ENCODE measurements around the gene TMEM91.

Gene TMEM91

GRCh38 chr19:41424335-41425173 lies 48.2 kb downstream of the TMEM91 start:
- Mint-ChIP-seq H3K27ac (no peak overlapping the region), H3K4me3 (no peak overlapping the region), H3K4me1 (peaks cover 20% of the 10 kb centered on the region), H3K9me3 (no peaks in the 10 kb centered on the region), H3K27me3 (no peaks in the 10 kb centered on the region), H3K36me3 (peaks cover 59% of the 10 kb centered on the region)
- no peak for ATAC-seq

GRCh38 chr19:41425174-41426115 lies 49.1 kb downstream of the TMEM91 start:
- H3K4me1 Mint-ChIP-seq, result peaks cover 20% of the 10 kb centered on the region
- H3K27me3 Mint-ChIP-seq, result no peaks in the 10 kb centered on the region
- H3K9me3 Mint-ChIP-seq, result no peaks in the 10 kb centered on the region
- H3K27ac Mint-ChIP-seq, result no peak overlapping the region
- H3K4me3 Mint-ChIP-seq, result no peak overlapping the region
- ATAC-seq, result no peak
- H3K36me3 Mint-ChIP-seq, result peaks cover 51% of the 10 kb centered on the region

- Mint-ChIP-seq H3K4me3 (no peak overlapping the region), H3K4me1 (peaks cover 20% of the 10 kb centered on the region), H3K27me3 (no peaks in the 10 kb centered on the region), H3K36me3 (peaks cover 44% of the 10 kb centered on the region), H3K27ac (peak overlapping the region; percentile 76), H3K9me3 (no peaks in the 10 kb centered on the region)
- ATAC-seq, result no peak
Measured at GRCh38 chr19:41426116-41426841, 49.9 kb downstream of the TMEM91 start.

DNA sequence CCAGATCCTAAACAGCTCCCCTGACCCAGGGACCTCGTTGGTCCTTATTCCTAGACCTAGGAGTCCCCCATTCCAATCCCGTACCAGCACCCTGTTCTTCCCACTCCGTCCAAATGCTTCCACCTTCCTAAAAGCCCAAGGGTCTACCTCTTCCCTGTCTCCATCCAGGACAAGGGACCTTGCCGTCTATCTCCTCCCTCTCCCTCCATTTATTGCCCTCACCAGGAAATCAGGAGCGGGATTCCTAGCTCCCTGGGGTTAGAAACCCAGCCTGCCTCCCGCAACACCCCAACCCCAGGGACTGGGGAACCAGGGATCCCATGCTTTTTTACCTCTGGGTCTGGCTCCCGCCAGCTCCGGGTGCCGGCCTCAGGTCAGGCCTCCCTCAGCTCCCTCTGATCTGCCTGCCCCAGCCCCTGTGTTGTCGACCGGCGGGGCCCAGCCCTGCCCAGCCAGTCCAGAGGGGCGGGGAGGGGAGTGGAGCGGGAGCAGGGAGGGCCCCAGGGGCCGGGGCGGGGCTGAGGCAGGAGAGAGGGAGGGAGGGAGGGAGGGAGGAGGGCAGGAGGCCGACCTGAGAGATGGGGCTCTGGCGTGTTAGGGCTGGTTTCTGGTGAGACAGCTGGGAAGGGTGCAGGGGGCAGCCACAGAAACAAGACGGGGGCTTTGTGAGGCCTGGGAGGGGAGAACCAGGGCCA lies 50.8 kb downstream of the TMEM91 start, which contains the start of gene B3GNT8:
Gene B3GNT8 (minus strand): TSS at position 423 of the 695 bp plus-strand sequence. CDS start 596 bp downstream, outside the sequence.
- H3K27me3 Mint-ChIP-seq, result no peaks in the 10 kb centered on the region
- peak; percentile 68 for ATAC-seq
- H3K9me3 Mint-ChIP-seq, result no peaks in the 10 kb centered on the region
- peak within 1 kb of the TSS; percentile 76 for H3K27ac Mint-ChIP-seq
- H3K4me1 Mint-ChIP-seq, result peaks cover 20% of the 10 kb centered on the region
- peaks cover 42% of the 10 kb centered on the region for H3K36me3 Mint-ChIP-seq
- peak within 1 kb of the TSS; percentile 8 for H3K4me3 Mint-ChIP-seq

DNA sequence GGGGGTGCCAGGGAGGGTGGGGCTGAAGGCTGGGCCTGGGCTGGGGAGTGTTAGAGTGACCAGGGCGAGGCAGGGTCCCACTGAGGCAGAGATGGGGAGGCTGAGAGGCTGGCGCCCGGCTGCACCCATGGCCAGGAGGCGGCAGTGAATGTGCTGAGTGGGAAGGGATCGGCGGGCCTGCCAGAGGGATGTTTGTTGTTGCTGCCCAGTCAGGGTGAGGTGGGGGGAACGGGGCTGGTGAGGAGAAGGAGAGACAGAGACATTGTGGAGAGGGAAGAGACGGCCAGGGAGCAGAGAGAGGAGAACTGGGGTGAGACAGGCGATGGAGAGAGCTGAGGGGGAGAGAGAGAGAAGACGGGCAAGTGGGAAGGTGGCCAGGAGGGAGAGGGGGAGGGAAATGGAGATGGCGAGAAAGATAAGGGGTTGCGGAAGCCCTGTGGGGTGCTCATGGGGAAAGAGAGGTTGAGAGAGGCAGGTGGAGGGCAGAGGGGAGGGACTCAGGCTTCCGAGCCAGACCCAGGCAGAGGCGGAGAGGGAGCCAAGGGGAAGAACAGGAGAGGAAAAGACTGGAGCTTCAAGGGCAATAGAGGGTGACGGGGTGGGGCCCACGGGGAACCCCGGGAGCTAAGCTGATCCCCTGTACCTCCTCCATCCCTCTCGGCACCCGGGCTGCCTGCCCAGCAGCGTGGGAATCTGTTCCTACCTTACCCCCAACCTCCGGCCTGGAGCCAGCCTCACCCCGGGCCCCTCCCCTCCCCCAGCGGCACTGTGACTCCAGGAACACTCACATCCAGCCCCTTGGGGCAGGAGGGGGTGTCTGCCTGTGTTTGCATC lies 51.5 kb downstream of the TMEM91 start:
- peak; percentile 13 for ATAC-seq

GRCh38 chr19:41428481-41428859 lies 52.1 kb downstream of the TMEM91 start:
- ATAC-seq, result peak; percentile 6
- Mint-ChIP-seq H3K36me3 (peaks cover 38% of the 10 kb centered on the region), H3K27ac (peak overlapping the region; percentile 76), H3K9me3 (no peaks in the 10 kb centered on the region), H3K27me3 (no peaks in the 10 kb centered on the region), H3K4me1 (peaks cover 20% of the 10 kb centered on the region), H3K4me3 (no peak overlapping the region)

More for the DNA sequence above, 51.5 kb downstream of the TMEM91 start:
- Mint-ChIP-seq H3K27ac (peak overlapping the region; percentile 76), H3K36me3 (peaks cover 40% of the 10 kb centered on the region), H3K9me3 (no peaks in the 10 kb centered on the region), H3K4me1 (peaks cover 20% of the 10 kb centered on the region), H3K27me3 (no peaks in the 10 kb centered on the region), H3K4me3 (peak overlapping the region; percentile 8)

- ATAC-seq, result no peak
- Mint-ChIP-seq H3K27ac (no peak overlapping the region), H3K9me3 (no peaks in the 10 kb centered on the region), H3K36me3 (peaks cover 36% of the 10 kb centered on the region), H3K4me1 (peaks cover 20% of the 10 kb centered on the region), H3K27me3 (no peaks in the 10 kb centered on the region), H3K4me3 (no peak overlapping the region)
Measured at GRCh38 chr19:41430922-41431321, 54.6 kb downstream of the TMEM91 start.

DNA sequence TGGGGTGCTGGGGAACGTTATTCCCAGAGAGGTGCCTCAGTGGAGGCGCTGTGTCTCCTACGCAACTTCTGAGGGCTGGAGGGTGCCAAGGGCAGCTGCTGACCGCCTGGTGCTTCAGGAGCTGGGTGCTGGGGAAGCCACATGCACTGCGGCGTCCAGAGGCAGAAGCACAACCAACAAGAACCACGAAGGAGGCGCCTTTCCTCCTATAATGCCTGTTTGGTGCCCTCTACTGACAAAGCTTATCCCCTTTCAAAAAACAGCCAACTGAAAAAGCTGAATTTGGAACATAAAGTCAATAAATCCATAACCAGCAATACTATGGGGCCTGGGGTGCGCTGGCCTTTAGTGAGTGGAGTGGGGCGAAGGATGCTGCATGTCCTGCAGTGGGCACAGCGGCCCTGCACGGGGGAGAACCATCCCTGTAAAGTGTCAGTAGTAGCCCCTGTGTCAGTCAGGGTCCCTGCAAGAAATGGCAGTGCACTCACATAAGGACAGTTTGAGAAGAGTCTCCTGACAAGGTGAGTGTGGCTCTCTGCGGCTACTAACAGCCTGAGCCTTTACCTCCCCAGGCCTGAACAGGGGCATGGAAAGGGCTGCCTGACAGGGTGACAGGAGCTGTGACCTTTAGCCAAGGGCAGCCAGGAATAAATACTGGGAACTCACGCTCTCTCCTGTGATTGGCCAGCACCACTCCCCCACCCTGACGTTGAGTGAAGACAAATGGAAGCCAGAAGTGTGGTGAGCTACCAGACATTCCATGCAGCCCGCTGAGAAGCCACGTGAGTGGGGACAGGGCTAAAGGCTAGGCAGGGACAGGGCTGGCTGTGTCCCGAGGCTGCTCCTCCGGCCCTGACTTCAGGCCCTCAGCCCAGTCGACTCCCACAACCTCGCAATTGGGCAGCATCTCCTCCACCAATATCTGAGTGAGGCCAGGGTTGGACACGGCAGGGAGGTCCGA lies 55.4 kb downstream of the TMEM91 start:
- peaks cover 18% of the 10 kb centered on the region for H3K4me1 Mint-ChIP-seq
- no peak for ATAC-seq
- H3K9me3 Mint-ChIP-seq, result no peaks in the 10 kb centered on the region
- peaks cover 37% of the 10 kb centered on the region for H3K36me3 Mint-ChIP-seq
- no peaks in the 10 kb centered on the region for H3K27me3 Mint-ChIP-seq
- H3K4me3 Mint-ChIP-seq, result no peak overlapping the region
- no peak overlapping the region for H3K27ac Mint-ChIP-seq

- peaks cover 5% of the 10 kb centered on the region for H3K4me1 Mint-ChIP-seq
- no peak for ATAC-seq
- H3K4me3 Mint-ChIP-seq, result no peak overlapping the region
- H3K9me3 Mint-ChIP-seq, result no peaks in the 10 kb centered on the region
- no peak overlapping the region for H3K27ac Mint-ChIP-seq
- peaks cover 40% of the 10 kb centered on the region for H3K36me3 Mint-ChIP-seq
- H3K27me3 Mint-ChIP-seq, result no peaks in the 10 kb centered on the region
Measured at GRCh38 chr19:41433171-41433570, 56.8 kb downstream of the TMEM91 start.

All from stimulated activated memory B cell treated with anti-CD40 and anti-IgM and Interleukin-4, amounts not matched to agents 10 μg/mL and 1 μg/mL and 100 μg/mL, for 72 hours (primary cell).